Measurements from ENCODE around the gene SMIM13.
"Not testable (repeated sequence)": the region's sequence is repeated elsewhere in the genome, so short reads cannot be mapped to it uniquely, and the experiment has no call there.

SMIM13 gene

GRCh38 chr6:11083956-11084355 lies 9.7 kb upstream of the SMIM13 start:
- DNase-seq (ENCODE audit: low read depth in 2 of 2): no peak

GRCh38 chr6:11085758-11086435 lies 7.7 kb upstream of the SMIM13 start:
- no peak for DNase-seq (ENCODE audit: low read depth in 2 of 2)

GRCh38 chr6:11087141-11087812 lies 6.4 kb upstream of the SMIM13 start:
- DNase-seq (ENCODE audit: low read depth in 2 of 2): not testable (repeated sequence)

GRCh38 chr6:11089695-11090094 lies 3.9 kb upstream of the SMIM13 start:
- no peak for DNase-seq (ENCODE audit: low read depth in 2 of 2)

GRCh38 chr6:11091141-11091540 lies 2.5 kb upstream of the SMIM13 start:
- not testable (repeated sequence) for DNase-seq (ENCODE audit: low read depth in 2 of 2)

GRCh38 chr6:11092668-11093375 lies 812 bp upstream of the SMIM13 start:
- DNase-seq (ENCODE audit: low read depth in 2 of 2): no peak

GRCh38 chr6:11093376-11093625 lies 333 bp upstream of the SMIM13 start:
- no peak for DNase-seq (ENCODE audit: low read depth in 2 of 2)

GRCh38 chr6:11094411-11094851 lies 797 bp downstream of the SMIM13 start:
- DNase-seq (ENCODE audit: low read depth in 2 of 2): no peak

- no peak for DNase-seq (ENCODE audit: low read depth in 2 of 2)
Observed at GRCh38 chr6:11094941-11095340, 1.3 kb downstream of the SMIM13 start.

GRCh38 chr6:11096109-11096508 lies 2.5 kb downstream of the SMIM13 start:
- DNase-seq (ENCODE audit: low read depth in 2 of 2): no peak

- DNase-seq (ENCODE audit: low read depth in 2 of 2): no peak
Observed at GRCh38 chr6:11097476-11097875, 3.8 kb downstream of the SMIM13 start.

- no peak for DNase-seq (ENCODE audit: low read depth in 2 of 2)
Observed at GRCh38 chr6:11098004-11098403, 4.4 kb downstream of the SMIM13 start.

- no peak for DNase-seq (ENCODE audit: low read depth in 2 of 2)
Observed at GRCh38 chr6:11101417-11101816, 7.8 kb downstream of the SMIM13 start.

- DNase-seq (ENCODE audit: low read depth in 2 of 2): no peak
Observed at GRCh38 chr6:11103065-11103464, 9.4 kb downstream of the SMIM13 start.

- no peak for DNase-seq (ENCODE audit: low read depth in 2 of 2)
Observed at GRCh38 chr6:11108726-11109125, 15.1 kb downstream of the SMIM13 start.

GRCh38 chr6:11110921-11111768 lies 17.5 kb downstream of the SMIM13 start, which contains the start of gene ERVFRD-1:
TSS of gene ERVFRD-1 (minus strand) at chr6:11111725. CDS start at chr6:11105310, 6,415 bp downstream.
- DNase-seq (ENCODE audit: low read depth in 2 of 2): no peak

GRCh38 chr6:11111769-11112437 lies 18.3 kb downstream of the SMIM13 start:
- no peak for DNase-seq (ENCODE audit: low read depth in 2 of 2)

GRCh38 chr6:11113038-11113437 lies 19.4 kb downstream of the SMIM13 start:
- DNase-seq (ENCODE audit: low read depth in 2 of 2): no peak

GRCh38 chr6:11115808-11116536 lies 22.3 kb downstream of the SMIM13 start:
- DNase-seq (ENCODE audit: low read depth in 2 of 2): not testable (repeated sequence)

- DNase-seq (ENCODE audit: low read depth in 2 of 2): no peak
Observed at GRCh38 chr6:11120271-11121005, 26.8 kb downstream of the SMIM13 start.
